Left lung (tissue), 10 donors: ENCODE data around the gene RFT1. TPM values are rescaled to one million over a fixed set of nuclear protein-coding genes. Genes with fewer than 3 reads are reported as not detected.

ENCODE experiments used
- ATAC-seq: fragments of 200-7000 bp; cut with Tn5 transposase; one replicate; pipeline ENCODE4 v1.9.1; 2020; ENCODE audit warnings: moderate library complexity
- DNase-seq, 4 donors: peaks; one replicate each; pipeline ENCODE4 v3.0.0-alpha.2; 2013 to 2020
- H3K27ac ChIP-seq, 2 donors: fragments of 200-600 bp; sonication (generic) in 1 of 2; one replicate each; pipeline versions ENCODE4 v1.5.0 to v1.8.0; 2020 to 2021
- H3K27me3 ChIP-seq, 2 donors: fragments of 200-600 bp; sonication (generic) in 1 of 2; one replicate each; pipeline versions ENCODE4 v1.5.0 to v1.8.0; 2020 to 2021
- H3K36me3 ChIP-seq, 2 donors: fragments of 200-600 bp; sonication (generic) in 1 of 2; one replicate each; pipeline versions ENCODE4 v1.5.0 to v1.8.0; 2020 to 2021
- H3K4me1 ChIP-seq, 2 donors: fragments of 200-600 bp; one replicate each; pipeline ENCODE4 v1.8.0; 2021
- H3K4me3 ChIP-seq, 2 donors: fragments of 200-600 bp; sonication (generic) in 1 of 2; one replicate each; pipeline versions ENCODE4 v1.5.0 to v1.8.0; 2020 to 2021; ENCODE audit warnings: mild to moderate bottlenecking in 1 of 2
- H3K9me3 ChIP-seq, 2 donors: fragments of 200-600 bp; sonication (generic) in 1 of 2; one replicate each; pipeline versions ENCODE4 v1.5.0 to v1.8.0; 2020 to 2021
- CTCF ChIP-seq, 2 donors: fragments of 200-600 bp; sonication (generic) in 1 of 2; IDR thresholded peaks; one replicate each; pipeline versions ENCODE4 v1.5.0 to v1.8.0; 2021; ENCODE audit warnings: antibody characterized with exemption in 2 of 2
- intact Hi-C, 2 donors: fragments of 100-400 bp; cut with DNase I; formaldehyde crosslinking; loops; one replicate each; pipeline versions ENCODE4 v1.11.2 to v1.14.2; 2022
- polyA plus RNA-seq, 6 donors: library from polyadenylated mRNA; unstranded; fragments of 120-200 nt; gene quantifications; one replicate each; pipeline ENCODE4 v1.2.1, GENCODE V29; 2013; ENCODE audit not compliant: insufficient read length in 6 of 6
- total RNA-seq, 2 donors: library from RNA; stranded (reverse); fragmentation: NEBNext Ultra II Directional; extraction: Animal tissue kit (Norgen Biotek cat#: 25700); gene quantifications; one replicate each; pipeline ENCODE4 v1.2.1, GENCODE V29; 2021
- donor health status: DM: no; HTN: yes; CAD: no.
- donor health status: DM: no; HTN: no; CAD: no.

The RFT1 gene
- total and polyA plus RNA-seq, 8 donors = 23.2 to 28.0 (median 24.4) TPM

GRCh38 chr3:53163444-53164387, 33.5 kb upstream of the RFT1 start:
- Histone ChIP-seq H3K4me1 (peaks cover 33 to 81% of the 10 kb centered on the region in 2 donors), H3K27ac (peak overlapping the region in 1 of 2 donors; percentile 95), H3K27me3 (no peaks in the 10 kb centered on the region), H3K9me3 (no peaks in the 10 kb centered on the region), H3K36me3 (peaks cover 0 to 11% of the 10 kb centered on the region in 2 donors), H3K4me3 (peak overlapping the region in 1 of 2 donors; percentile 89)
- ATAC-seq (no peak), DNase-seq (no peak)
- intact Hi-C loops = no loop called here
- TF ChIP-seq CTCF (IDR thresholded peaks at IDR 0.05) = no peak

- no peak for TF ChIP-seq CTCF (IDR thresholded peaks at IDR 0.05)
- no peak for DNase-seq
- ATAC-seq = peak; percentile 4
- Histone ChIP-seq H3K4me3 (peak overlapping the region; percentile 82 to 89), H3K4me1 (peaks cover 33 to 82% of the 10 kb centered on the region in 2 donors), H3K9me3 (no peaks in the 10 kb centered on the region), H3K27me3 (no peaks in the 10 kb centered on the region), H3K36me3 (peaks cover 0 to 11% of the 10 kb centered on the region in 2 donors), H3K27ac (peak overlapping the region in 1 of 2 donors; percentile 95)
- intact Hi-C loops = no loop called here
These were observed 32.6 kb upstream of the RFT1 start for GRCh38 chr3:53162672-53163443.

- peaks cover 0 to 4% of the 10 kb centered on the region in 2 donors for H3K27me3 ChIP-seq
- H3K4me1 ChIP-seq = peaks cover 30 to 80% of the 10 kb centered on the region in 2 donors
- no peak for TF ChIP-seq CTCF (IDR thresholded peaks at IDR 0.05)
- H3K27ac ChIP-seq = peak overlapping the region; percentile 84 to 95
- peak; percentile 1 for ATAC-seq
- peak overlapping the region; percentile 82 to 89 for H3K4me3 ChIP-seq
- intact Hi-C loops = no loop called here
- H3K36me3 ChIP-seq = peaks cover 0 to 11% of the 10 kb centered on the region in 2 donors
- no peaks in the 10 kb centered on the region for H3K9me3 ChIP-seq
- DNase-seq = peak in 2 of 4 donors; percentile 59 to 85
These were observed 31.8 kb upstream of the RFT1 start for GRCh38 chr3:53161820-53162671.

GRCh38 chr3:53161450-53161819, 31.2 kb upstream of the RFT1 start:
- no peak for TF ChIP-seq CTCF (IDR thresholded peaks at IDR 0.05)
- peak overlapping the region; percentile 84 to 95 for H3K27ac ChIP-seq
- DNase-seq = peak in 1 of 4 donors; percentile 93
- H3K36me3 ChIP-seq = peaks cover 0 to 9% of the 10 kb centered on the region in 2 donors
- peaks cover 0 to 11% of the 10 kb centered on the region in 2 donors for H3K27me3 ChIP-seq
- intact Hi-C loops = no loop called here
- peaks cover 24 to 80% of the 10 kb centered on the region in 2 donors for H3K4me1 ChIP-seq
- peak overlapping the region; percentile 82 to 89 for H3K4me3 ChIP-seq
- no peak for ATAC-seq
- H3K9me3 ChIP-seq = no peaks in the 10 kb centered on the region
